Spleen (tissue), 11 donors: ENCODE data around the gene AUP1. TPM values are rescaled to one million over a fixed set of nuclear protein-coding genes. Genes with fewer than 3 reads are reported as not detected.

Source experiments
- DNase-seq: peaks from one replicate; pipeline ENCODE4 v3.0.0-alpha.2; 2020
- H3K27ac ChIP-seq, 8 donors: fragments of 200-600 bp; sonication (generic) in 7 of 8; 1 replicate in 4 of 8; 2 replicates in 4 of 8; pipeline versions ENCODE4 v1.5.0 to v1.8.0; 2016 to 2021; ENCODE audit warnings: inconsistent platforms in 4 of 8, mild to moderate bottlenecking in 4 of 8, moderate library complexity in 1 of 8
- H3K27me3 ChIP-seq, 7 donors: fragments of 200-600 bp; sonication (generic) in 6 of 7; replicated peaks in 1 of 7; 1 replicate in 4 of 7; 2 replicates in 3 of 7; pipeline versions ENCODE4 v1.5.0 to v1.8.0; 2016 to 2021; ENCODE audit warnings: inconsistent platforms in 3 of 7, mild to moderate bottlenecking in 1 of 7
- H3K36me3 ChIP-seq, 6 donors: fragments of 200-600 bp; sonication (generic) in 5 of 6; 1 replicate in 4 of 6; 2 replicates in 2 of 6; pipeline versions ENCODE4 v1.5.0 to v1.8.0; 2016 to 2021; ENCODE audit warnings: inconsistent platforms in 2 of 6
- H3K4me1 ChIP-seq, 6 donors: fragments of 200-600 bp; sonication (generic) in 5 of 6; 1 replicate in 3 of 6; 2 replicates in 3 of 6; pipeline versions ENCODE4 v1.5.0 to v1.8.0; 2016 to 2021; ENCODE audit warnings: inconsistent platforms in 3 of 6
- H3K4me3 ChIP-seq, 8 donors: fragments of 200-600 bp; sonication (generic) in 7 of 8; 1 replicate in 4 of 8; 2 replicates in 4 of 8; pipeline versions ENCODE4 v1.5.0 to v1.8.0; 2016 to 2021; ENCODE audit warnings: inconsistent platforms in 4 of 8, mild to moderate bottlenecking in 4 of 8, moderate library complexity in 2 of 8
- H3K9me3 ChIP-seq, 8 donors: fragments of 200-600 bp; sonication (generic) in 7 of 8; 1 replicate in 4 of 8; 2 replicates in 4 of 8; pipeline versions ENCODE4 v1.5.0 to v1.8.0; 2016 to 2021; ENCODE audit warnings: inconsistent platforms in 4 of 8
- POLR2A ChIP-seq, 3 donors: fragments of 450-650 bp; IDR thresholded peaks; one replicate each; pipeline ENCODE4 v1.5.1; 2017; ENCODE audit warnings: antibody characterized with exemption in 3 of 3, mild to moderate bottlenecking in 1 of 3
- POLR2AphosphoS5 ChIP-seq, 3 donors: sonication (generic); formaldehyde crosslinking; IDR thresholded peaks; one replicate each; pipeline ENCODE4 v1.5.1; 2017; ENCODE audit warnings: antibody characterized with exemption in 3 of 3
- WGBS, 5 donors: extraction: QIAGEN DNeasy Blood & Tissue Kit in 3 of 5; methylation state at CpG; one replicate each; pipeline versions ENCODE4 v1.1.5 to v1.1.7; 2013 to 2018; 5-methylcytosine and 5-hydroxymethylcytosine counted together
- intact Hi-C: fragments of 100-400 bp; cut with DNase I; formaldehyde crosslinking; loops from one replicate; pipeline ENCODE4 v1.15.0; 2023; ENCODE audit warnings: low total_unique reads
- polyA plus RNA-seq, 3 donors: library from polyadenylated mRNA; stranded (reverse); fragments of 200-250 nt; gene quantifications; one replicate each; pipeline ENCODE4 v1.2.1, GENCODE V29; 2013
- total RNA-seq, 7 donors: library from RNA; depleted of rRNA in 3 of 7; stranded (reverse); fragments of >200 nt in 3 of 7; fragmentation: NEBNext Ultra II Directional in 4 of 7; extraction: Animal tissue kit (Norgen Biotek cat#: 25700) in 4 of 7; gene quantifications; one replicate each; pipeline versions ENCODE4 v1.1.0 to v1.2.1, GENCODE V29; 2016 to 2021
- TF ChIP-seq, protein P1 (sequence below), 11 experiments: fragments of 200-600 bp in 7 of 11; fragments of 450-650 bp in 4 of 11; sonication (generic) in 4 of 11; IDR thresholded peaks in 8 of 11; conservative IDR thresholded peaks in 3 of 11; 1 replicate in 7 of 11; 2 replicates in 4 of 11; pipeline versions ENCODE4 v1.4.0 to v1.8.0; 2016 to 2021; ENCODE audit warnings: antibody characterized with exemption in 11 of 11, inconsistent platforms in 4 of 11, mild to moderate bottlenecking in 1 of 11
- donor health status: healthy with polysubstance abuse.
- donor health status: DM: no; HTN: no; CAD: no; lungs with moderate emphysema.
- donor health status: DM: no; HTN: no; CAD: no.
- donor health status: Bipolar disorder and iron deficiency.
- donor health status: healthy.
- donor health status: DM: no; HTN: no; CAD: no.
- donor health status: DM: yes; HTN: yes; CAD: no.

AUP1 gene
- total and polyA plus RNA-seq, 10 donors = 107 to 226 (median 135) TPM

DNA sequence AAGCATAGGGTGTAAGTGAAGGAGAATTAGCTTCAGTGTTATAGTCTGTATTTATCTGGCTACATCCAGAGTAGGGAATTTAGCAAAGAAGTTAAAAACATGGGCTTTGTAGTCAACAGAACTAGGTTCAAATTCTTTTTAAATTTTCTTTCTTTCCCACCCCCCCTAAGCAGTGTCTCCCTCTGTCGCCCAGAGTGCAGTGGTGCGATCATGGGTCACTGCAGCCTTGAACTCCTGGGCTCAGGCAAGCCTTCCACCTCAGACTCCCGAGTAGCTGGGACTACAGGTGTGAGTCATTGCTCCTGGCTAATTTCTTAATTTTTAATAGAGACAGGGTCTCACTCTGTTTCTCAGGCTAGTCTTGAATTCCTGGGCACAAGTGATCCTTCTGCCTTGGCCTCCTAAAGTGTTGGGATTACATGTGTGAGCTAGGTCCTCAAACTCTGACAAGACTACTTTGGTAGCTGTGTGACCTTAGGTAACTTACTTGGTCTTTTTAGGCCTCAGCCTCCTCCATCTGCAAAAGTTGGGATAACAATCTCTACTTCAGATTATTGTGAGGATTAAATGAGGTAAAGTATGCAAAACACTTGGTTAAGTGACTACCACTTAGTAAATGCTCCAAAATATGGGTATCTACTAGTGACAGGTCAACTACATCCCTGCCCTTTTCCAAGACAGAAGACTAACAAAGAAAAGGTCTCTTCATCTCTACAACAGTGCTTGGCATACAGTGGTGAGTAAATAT lies 42.8 kb upstream of the AUP1 start:
- Histone ChIP-seq H3K36me3 (no peaks in the 10 kb centered on the region), H3K27ac (peak overlapping the region in 2 of 8 donors; percentile 60 to 75), H3K4me1 (peaks cover 8 to 66% (median 32%) of the 10 kb centered on the region in 6 donors), H3K4me3 (no peak overlapping the region), H3K9me3 (no peaks in the 10 kb centered on the region), H3K27me3 (no peaks in the 10 kb centered on the region)
- DNase-seq = no peak
- intact Hi-C loops = no loop called here
- TF ChIP-seq, protein P1, sequence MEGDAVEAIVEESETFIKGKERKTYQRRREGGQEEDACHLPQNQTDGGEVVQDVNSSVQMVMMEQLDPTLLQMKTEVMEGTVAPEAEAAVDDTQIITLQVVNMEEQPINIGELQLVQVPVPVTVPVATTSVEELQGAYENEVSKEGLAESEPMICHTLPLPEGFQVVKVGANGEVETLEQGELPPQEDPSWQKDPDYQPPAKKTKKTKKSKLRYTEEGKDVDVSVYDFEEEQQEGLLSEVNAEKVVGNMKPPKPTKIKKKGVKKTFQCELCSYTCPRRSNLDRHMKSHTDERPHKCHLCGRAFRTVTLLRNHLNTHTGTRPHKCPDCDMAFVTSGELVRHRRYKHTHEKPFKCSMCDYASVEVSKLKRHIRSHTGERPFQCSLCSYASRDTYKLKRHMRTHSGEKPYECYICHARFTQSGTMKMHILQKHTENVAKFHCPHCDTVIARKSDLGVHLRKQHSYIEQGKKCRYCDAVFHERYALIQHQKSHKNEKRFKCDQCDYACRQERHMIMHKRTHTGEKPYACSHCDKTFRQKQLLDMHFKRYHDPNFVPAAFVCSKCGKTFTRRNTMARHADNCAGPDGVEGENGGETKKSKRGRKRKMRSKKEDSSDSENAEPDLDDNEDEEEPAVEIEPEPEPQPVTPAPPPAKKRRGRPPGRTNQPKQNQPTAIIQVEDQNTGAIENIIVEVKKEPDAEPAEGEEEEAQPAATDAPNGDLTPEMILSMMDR (IDR thresholded peaks at IDR 0.05 in 8 of 11, conservative IDR thresholded peaks at IDR 0.05 in 3 of 11) = no peak
- TF ChIP-seq POLR2A (IDR thresholded peaks at IDR 0.05) = no peak
- no peak for TF ChIP-seq POLR2AphosphoS5 (IDR thresholded peaks at IDR 0.05)
- 59 to 85% (median 81%) methylated on average over 3 of the region's 3 CpGs for WGBS, 5 donors

DNA sequence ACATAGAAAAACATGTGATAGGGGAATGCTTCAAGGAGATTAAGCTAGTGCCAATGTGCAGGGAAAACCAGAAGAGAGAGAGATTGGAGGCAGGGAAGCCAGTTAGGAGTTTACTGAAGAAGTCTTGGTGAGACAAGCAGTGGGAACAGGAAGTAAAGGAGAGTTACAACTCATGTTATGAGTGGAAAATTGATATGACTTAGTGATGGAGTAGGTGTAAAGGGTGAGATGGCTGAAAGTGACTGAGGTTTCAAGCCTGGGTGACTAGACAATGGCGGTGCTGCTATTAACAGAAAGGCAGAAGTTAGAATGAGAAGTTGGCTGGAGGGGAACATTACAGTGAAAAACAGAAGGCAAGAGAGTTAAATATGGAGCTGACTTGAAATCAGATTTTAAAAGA lies 41.6 kb upstream of the AUP1 start:
- Histone ChIP-seq H3K4me3 (no peak overlapping the region), H3K4me1 (peaks cover 8 to 53% (median 22%) of the 10 kb centered on the region in 6 donors), H3K9me3 (no peaks in the 10 kb centered on the region), H3K36me3 (no peaks in the 10 kb centered on the region), H3K27ac (peak overlapping the region in 6 of 8 donors; percentile 44 to 61 (median 54)), H3K27me3 (no peaks in the 10 kb centered on the region)
- intact Hi-C loops = no loop called here
- WGBS, 5 donors = 37 to 56% (median 47%) methylated on average over 1 of the region's 1 CpG
- no peak for DNase-seq
- TF ChIP-seq, protein P1 (IDR thresholded peaks at IDR 0.05 in 8 of 11, conservative IDR thresholded peaks at IDR 0.05 in 3 of 11) = no peak
- TF ChIP-seq POLR2AphosphoS5 (IDR thresholded peaks at IDR 0.05) (no peak), POLR2A (IDR thresholded peaks at IDR 0.05) (no peak)

DNA sequence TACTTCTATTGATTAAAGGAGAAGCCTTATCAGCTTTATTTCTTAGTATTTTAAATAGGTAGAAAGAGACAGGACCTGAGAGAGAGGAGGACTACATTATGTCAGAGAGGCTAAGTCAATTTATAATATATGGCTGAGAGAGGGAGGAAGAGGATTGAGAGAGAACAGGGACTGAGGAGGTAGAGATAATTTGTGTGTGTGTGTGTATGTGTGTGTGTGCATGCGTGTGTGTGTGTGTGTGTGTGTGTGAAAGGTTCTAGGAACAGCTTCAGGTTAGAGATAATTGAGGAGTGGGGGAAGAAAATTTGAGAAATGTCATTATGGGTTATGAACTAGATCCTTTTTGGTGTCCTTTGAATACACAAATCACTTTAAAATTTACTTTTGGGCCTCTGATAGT lies 40.2 kb upstream of the AUP1 start:
- H3K36me3 ChIP-seq = no peaks in the 10 kb centered on the region
- H3K27ac ChIP-seq = no peak overlapping the region
- TF ChIP-seq, protein P1 (IDR thresholded peaks at IDR 0.05 in 8 of 11, conservative IDR thresholded peaks at IDR 0.05 in 3 of 11) = no peak
- TF ChIP-seq POLR2AphosphoS5 (IDR thresholded peaks at IDR 0.05) (no peak), POLR2A (IDR thresholded peaks at IDR 0.05) (no peak)
- no peak for DNase-seq
- WGBS, 5 donors = 39 to 96% (median 87%) methylated on average over 1 of the region's 1 CpG
- intact Hi-C loops = no loop called here
- no peak overlapping the region for H3K4me3 ChIP-seq
- no peaks in the 10 kb centered on the region for H3K9me3 ChIP-seq
- H3K27me3 ChIP-seq = no peaks in the 10 kb centered on the region
- peaks cover 8 to 40% (median 19%) of the 10 kb centered on the region in 6 donors for H3K4me1 ChIP-seq

DNA sequence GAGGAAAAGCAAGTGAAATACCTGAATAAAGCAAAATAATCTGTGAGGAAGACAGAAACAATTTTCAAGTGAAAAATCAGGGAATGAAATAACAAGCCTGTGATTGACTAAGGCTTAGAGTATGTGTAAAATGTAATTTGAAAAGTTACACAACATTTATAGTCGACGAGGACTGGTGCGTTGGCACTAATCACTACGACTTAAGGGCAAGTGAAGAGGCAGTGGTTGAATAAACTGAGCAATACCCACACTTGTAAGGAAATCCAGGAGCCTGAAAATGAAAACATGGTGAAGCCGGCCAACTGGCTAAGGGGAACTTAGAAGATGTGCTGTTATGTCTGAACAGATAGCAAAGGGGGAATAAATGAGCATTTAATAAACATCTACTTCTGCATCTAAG lies 38.4 kb upstream of the AUP1 start:
- no peaks in the 10 kb centered on the region for H3K27me3 ChIP-seq
- H3K27ac ChIP-seq = no peak overlapping the region
- WGBS, 5 donors = 53 to 82% (median 76%) methylated on average over 5 of the region's 5 CpGs
- intact Hi-C loops = no loop called here
- H3K4me3 ChIP-seq = no peak overlapping the region
- no peaks in the 10 kb centered on the region for H3K9me3 ChIP-seq
- peaks cover 0 to 22% (median 4%) of the 10 kb centered on the region in 6 donors for H3K4me1 ChIP-seq
- no peaks in the 10 kb centered on the region for H3K36me3 ChIP-seq
- DNase-seq = no peak
- TF ChIP-seq POLR2A (IDR thresholded peaks at IDR 0.05) (no peak), POLR2AphosphoS5 (IDR thresholded peaks at IDR 0.05) (no peak)
- TF ChIP-seq, protein P1 (IDR thresholded peaks at IDR 0.05 in 8 of 11, conservative IDR thresholded peaks at IDR 0.05 in 3 of 11) = no peak
